Endothelial cell of umbilical vein (primary cell): ENCODE data around the gene HOXA2.

ENCODE experiments used
- CTCF ChIP-seq, 2 donors: IDR thresholded peaks; 1 replicate in 1 of 2; 2 replicates in 1 of 2; pipeline ENCODE4 v1.5.1; 2011; ENCODE audit warnings: low read length in 2 of 2, mild to moderate bottlenecking in 2 of 2, moderate library complexity in 2 of 2, control low read depth in 1 of 2, inconsistent platforms in 1 of 2, low read depth in 1 of 2; ENCODE audit not compliant: insufficient read depth in 1 of 2; ENCODE audit errors: extremely low read depth in 1 of 2
- EZH2 ChIP-seq: IDR thresholded peaks from 2 replicates; pipeline ENCODE4 v1.6.1; 2012; ENCODE audit warnings: borderline replicate concordance, low read depth, mild to moderate bottlenecking, moderate library complexity, low read length, inconsistent platforms; ENCODE audit not compliant: severe bottlenecking
- FOS ChIP-seq: IDR thresholded peaks from 2 replicates; pipeline ENCODE4 v1.6.1; 2011; ENCODE audit warnings: mild to moderate bottlenecking, low read length, moderate library complexity, borderline replicate concordance; ENCODE audit not compliant: insufficient read depth
- GATA2 ChIP-seq: IDR thresholded peaks from 2 replicates; pipeline ENCODE4 v1.7.0; 2011; ENCODE audit warnings: low read depth, mild to moderate bottlenecking, moderate library complexity, mixed read lengths, low read length; ENCODE audit not compliant: insufficient read length, insufficient read depth
- MAX ChIP-seq: IDR thresholded peaks from 2 replicates; pipeline ENCODE4 v1.6.1; 2011; ENCODE audit not compliant: insufficient read depth, insufficient read length
- MYC ChIP-seq: IDR thresholded peaks from one replicate; pipeline ENCODE4 v1.6.1; 2011; ENCODE audit warnings: mild to moderate bottlenecking, low read depth, low read length
- POLR2A ChIP-seq: IDR thresholded peaks from 2 replicates; pipeline ENCODE4 v1.6.1; 2012; ENCODE audit warnings: low read depth, mild to moderate bottlenecking, control low read depth, low read length
- POLR2AphosphoS5 ChIP-seq: IDR thresholded peaks from 2 replicates; pipeline ENCODE4 v1.6.1; 2012; ENCODE audit warnings: low read depth, mild to moderate bottlenecking, control low read depth, low read length, moderate library complexity; ENCODE audit not compliant: insufficient read depth

GRCh38 chr7:27064159-27064558 lies 38.3 kb downstream of the HOXA2 start:
- TF ChIP-seq CTCF (IDR thresholded peaks at IDR 0.05; ENCODE audit: extremely low read depth in 1 of 2, insufficient read depth in 1 of 2, low read depth in 1 of 2, low read length in 2 of 2), result no peak
- TF ChIP-seq POLR2AphosphoS5, result no peak
- no peak for TF ChIP-seq POLR2A
- TF ChIP-seq MAX, result no peak
- no peak for TF ChIP-seq MYC
- TF ChIP-seq EZH2, result no peak
- no peak for TF ChIP-seq FOS
- TF ChIP-seq GATA2, result no peak
